Ascending aorta (tissue), 2 donors: ENCODE data around the gene GUCD1. TPM values are rescaled to one million over a fixed set of nuclear protein-coding genes. Genes with fewer than 3 reads are reported as not detected.

Experiments
- DNase-seq, 2 donors: peaks; one replicate each; pipeline ENCODE4 v3.0.0-alpha.2; 2019; ENCODE audit warnings: low spot score in 2 of 2
- H3K27ac ChIP-seq, 2 donors: fragments of 200-600 bp; sonication (generic); one replicate each; pipeline ENCODE4 v1.5.1; 2016 to 2017; ENCODE audit warnings: mild to moderate bottlenecking in 1 of 2
- H3K27me3 ChIP-seq: fragments of 200-600 bp; sonication (generic); one replicate; pipeline ENCODE4 v1.5.1; 2017
- H3K36me3 ChIP-seq, 2 donors: fragments of 200-600 bp; sonication (generic); one replicate each; pipeline ENCODE4 v1.5.1; 2016
- H3K4me1 ChIP-seq, 2 donors: fragments of 200-600 bp; sonication (generic); one replicate each; pipeline ENCODE4 v1.5.1; 2016 to 2017; ENCODE audit warnings: mild to moderate bottlenecking in 1 of 2
- H3K4me3 ChIP-seq, 2 donors: fragments of 200-600 bp; sonication (generic); one replicate each; pipeline ENCODE4 v1.5.1; 2016 to 2017; ENCODE audit warnings: mild to moderate bottlenecking in 1 of 2
- H3K9me3 ChIP-seq, 2 donors: fragments of 200-600 bp; sonication (generic); one replicate each; pipeline ENCODE4 v1.5.1; 2016
- intact Hi-C: fragments of 100-400 bp; cut with DNase I; formaldehyde crosslinking; loops from one replicate; pipeline ENCODE4 v1.15.1; 2023
- total RNA-seq: library from RNA; depleted of rRNA; stranded (reverse); fragments of >200 nt; gene quantifications from one replicate; pipeline ENCODE4 v1.1.0, GENCODE V29; 2016
- TF ChIP-seq, protein P1 (sequence below), 3 experiments: fragments of 200-600 bp in 2 of 3; fragments of 450-650 bp in 1 of 3; sonication (generic) in 2 of 3; IDR thresholded peaks; one replicate each; pipeline ENCODE4 v1.5.1; 2016 to 2019; ENCODE audit warnings: antibody characterized with exemption in 3 of 3, mild to moderate bottlenecking in 1 of 3, moderate library complexity in 1 of 3

The GUCD1 gene
- total RNA-seq, 1 donor from 2014 or later: 80.0 TPM

DNA sequence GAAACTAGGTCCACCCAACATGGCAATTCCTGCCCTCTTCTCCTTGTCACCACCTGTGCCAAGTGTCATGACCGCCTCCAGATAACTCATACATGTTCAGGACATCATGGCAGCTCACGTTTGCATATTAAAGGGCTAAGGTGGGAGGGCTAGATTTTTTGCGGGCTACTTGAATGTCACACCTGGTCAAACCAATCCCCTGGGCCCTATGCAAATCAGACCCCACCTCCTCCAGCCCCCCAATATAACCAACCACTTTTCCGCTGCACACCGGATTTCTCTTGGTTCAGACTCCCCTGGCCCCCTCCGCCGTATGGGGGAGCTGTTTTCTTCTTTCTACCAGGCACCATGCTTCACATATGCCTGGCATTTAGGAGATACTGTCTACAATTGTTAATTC is 47.2 kb downstream of the GUCD1 start:
- peaks cover 0 to 8% of the 10 kb centered on the region in 2 donors for H3K4me1 ChIP-seq
- H3K27me3 ChIP-seq: no peaks in the 10 kb centered on the region
- no peak overlapping the region for H3K4me3 ChIP-seq
- H3K9me3 ChIP-seq: no peaks in the 10 kb centered on the region
- DNase-seq: no peak
- H3K36me3 ChIP-seq: no peaks in the 10 kb centered on the region
- TF ChIP-seq, protein P1, sequence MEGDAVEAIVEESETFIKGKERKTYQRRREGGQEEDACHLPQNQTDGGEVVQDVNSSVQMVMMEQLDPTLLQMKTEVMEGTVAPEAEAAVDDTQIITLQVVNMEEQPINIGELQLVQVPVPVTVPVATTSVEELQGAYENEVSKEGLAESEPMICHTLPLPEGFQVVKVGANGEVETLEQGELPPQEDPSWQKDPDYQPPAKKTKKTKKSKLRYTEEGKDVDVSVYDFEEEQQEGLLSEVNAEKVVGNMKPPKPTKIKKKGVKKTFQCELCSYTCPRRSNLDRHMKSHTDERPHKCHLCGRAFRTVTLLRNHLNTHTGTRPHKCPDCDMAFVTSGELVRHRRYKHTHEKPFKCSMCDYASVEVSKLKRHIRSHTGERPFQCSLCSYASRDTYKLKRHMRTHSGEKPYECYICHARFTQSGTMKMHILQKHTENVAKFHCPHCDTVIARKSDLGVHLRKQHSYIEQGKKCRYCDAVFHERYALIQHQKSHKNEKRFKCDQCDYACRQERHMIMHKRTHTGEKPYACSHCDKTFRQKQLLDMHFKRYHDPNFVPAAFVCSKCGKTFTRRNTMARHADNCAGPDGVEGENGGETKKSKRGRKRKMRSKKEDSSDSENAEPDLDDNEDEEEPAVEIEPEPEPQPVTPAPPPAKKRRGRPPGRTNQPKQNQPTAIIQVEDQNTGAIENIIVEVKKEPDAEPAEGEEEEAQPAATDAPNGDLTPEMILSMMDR (IDR thresholded peaks at IDR 0.05): no peak
- intact Hi-C loops: no loop called here
- no peak overlapping the region for H3K27ac ChIP-seq

DNA sequence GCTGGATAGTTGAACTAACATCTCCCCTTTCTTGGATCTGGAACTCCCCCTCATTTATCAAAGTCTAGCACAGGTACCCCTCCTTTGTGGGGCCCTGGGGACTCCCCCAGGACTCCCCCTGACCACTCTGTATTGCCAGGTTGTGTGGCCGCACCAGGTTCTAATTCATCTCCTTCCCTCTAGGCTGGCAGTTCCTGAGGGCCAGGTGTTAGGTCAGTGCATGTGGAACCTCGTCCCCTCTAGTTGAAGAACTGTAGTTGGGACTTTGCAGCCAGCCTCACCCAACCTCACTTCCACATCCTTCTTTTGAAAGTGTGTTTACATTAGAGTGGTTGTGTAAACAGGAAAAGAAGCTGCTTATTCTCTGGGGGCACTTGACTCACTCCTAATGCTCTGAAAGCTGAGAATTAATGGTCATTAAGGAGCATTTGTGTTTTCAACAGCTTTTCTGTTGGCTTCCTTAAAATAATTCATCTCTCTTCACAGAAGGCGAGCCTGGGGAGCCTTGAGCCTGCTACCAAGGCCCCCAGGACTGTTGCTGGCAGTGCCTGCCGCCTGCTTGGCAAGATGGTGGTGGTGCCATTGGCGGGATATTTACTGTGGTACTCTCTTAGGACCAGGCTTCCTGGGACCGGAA is 48.0 kb downstream of the GUCD1 start:
- Histone ChIP-seq H3K27me3 (no peaks in the 10 kb centered on the region), H3K27ac (no peak overlapping the region), H3K9me3 (no peaks in the 10 kb centered on the region), H3K4me3 (no peak overlapping the region), H3K36me3 (no peaks in the 10 kb centered on the region), H3K4me1 (peaks cover 0 to 8% of the 10 kb centered on the region in 2 donors)
- intact Hi-C loops: no loop called here
- TF ChIP-seq, protein P1 (IDR thresholded peaks at IDR 0.05): no peak
- no peak for DNase-seq

DNA sequence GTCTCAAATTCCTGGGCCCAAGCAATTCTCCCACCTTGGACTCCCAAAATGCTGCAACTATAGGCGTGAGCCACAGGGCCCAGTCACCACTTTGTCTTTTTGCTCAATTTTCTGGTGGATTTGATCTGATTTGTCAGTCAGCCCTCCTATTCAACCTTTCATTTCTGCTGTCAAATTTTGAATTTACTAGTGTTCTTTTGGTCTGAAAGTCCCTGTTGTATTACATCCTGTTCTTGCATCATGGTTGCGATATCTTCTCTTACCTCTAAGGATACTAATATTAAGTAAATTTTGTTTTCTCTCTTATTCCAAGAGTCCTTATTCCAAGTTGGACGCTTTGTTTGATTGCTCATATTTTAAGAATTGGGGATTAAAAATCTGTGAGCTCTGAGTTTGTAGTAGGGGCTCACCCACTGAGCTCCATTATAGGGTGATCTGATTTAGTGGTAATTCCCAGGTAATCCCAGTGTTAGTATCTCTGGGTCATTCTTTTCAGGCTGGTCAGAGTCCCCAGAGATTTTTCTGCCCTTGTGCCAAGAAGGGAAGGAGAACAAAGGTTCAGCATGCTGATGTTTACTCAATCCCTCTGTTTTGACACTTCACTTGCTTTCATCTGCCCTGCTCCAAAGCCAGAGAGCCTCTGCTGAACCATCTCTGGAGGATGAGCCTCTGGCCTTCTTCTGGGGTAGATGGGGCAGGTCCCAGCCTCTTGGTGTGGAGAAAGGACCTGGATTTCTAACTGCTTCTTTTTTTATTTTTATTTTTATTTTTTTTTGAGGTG is 49.8 kb downstream of the GUCD1 start:
- TF ChIP-seq, protein P1 (IDR thresholded peaks at IDR 0.05): no peak
- H3K27me3 ChIP-seq: no peaks in the 10 kb centered on the region
- H3K4me1 ChIP-seq: no peaks in the 10 kb centered on the region
- H3K36me3 ChIP-seq: no peaks in the 10 kb centered on the region
- no peak for DNase-seq
- no peaks in the 10 kb centered on the region for H3K9me3 ChIP-seq
- no peak overlapping the region for H3K4me3 ChIP-seq
- no peak overlapping the region for H3K27ac ChIP-seq
- intact Hi-C loops: loop anchor here (5.0 kb wide), 1 partner anchor 83 kb away; no protein-coding TSS in a partner anchor

DNA sequence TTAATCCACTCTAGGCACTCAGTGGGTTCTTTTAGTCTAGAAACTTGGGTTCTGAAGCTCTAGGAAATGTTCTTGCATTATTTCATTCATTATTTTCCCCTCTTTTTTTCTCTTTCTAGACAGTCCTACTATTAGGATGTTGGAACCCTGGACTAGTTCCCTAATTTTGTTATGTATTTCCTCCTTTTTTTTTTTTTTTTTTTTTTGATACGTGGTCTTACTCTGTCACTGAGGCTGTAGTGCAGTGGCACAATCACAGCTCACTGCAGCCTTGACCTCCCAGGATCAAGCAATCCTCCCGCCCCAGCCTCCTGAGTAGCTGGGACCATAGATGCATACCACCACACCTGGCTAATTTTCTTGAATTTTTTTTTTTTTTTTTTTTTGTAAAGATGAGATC is 50.4 kb downstream of the GUCD1 start:
- Histone ChIP-seq H3K4me3 (no peak overlapping the region), H3K27me3 (no peaks in the 10 kb centered on the region), H3K27ac (no peak overlapping the region), H3K9me3 (no peaks in the 10 kb centered on the region), H3K4me1 (no peaks in the 10 kb centered on the region), H3K36me3 (no peaks in the 10 kb centered on the region)
- TF ChIP-seq, protein P1 (IDR thresholded peaks at IDR 0.05): no peak
- no peak for DNase-seq
- intact Hi-C loops: loop anchor here (5.0 kb wide), 1 partner anchor 82 kb away; no protein-coding TSS in a partner anchor

DNA sequence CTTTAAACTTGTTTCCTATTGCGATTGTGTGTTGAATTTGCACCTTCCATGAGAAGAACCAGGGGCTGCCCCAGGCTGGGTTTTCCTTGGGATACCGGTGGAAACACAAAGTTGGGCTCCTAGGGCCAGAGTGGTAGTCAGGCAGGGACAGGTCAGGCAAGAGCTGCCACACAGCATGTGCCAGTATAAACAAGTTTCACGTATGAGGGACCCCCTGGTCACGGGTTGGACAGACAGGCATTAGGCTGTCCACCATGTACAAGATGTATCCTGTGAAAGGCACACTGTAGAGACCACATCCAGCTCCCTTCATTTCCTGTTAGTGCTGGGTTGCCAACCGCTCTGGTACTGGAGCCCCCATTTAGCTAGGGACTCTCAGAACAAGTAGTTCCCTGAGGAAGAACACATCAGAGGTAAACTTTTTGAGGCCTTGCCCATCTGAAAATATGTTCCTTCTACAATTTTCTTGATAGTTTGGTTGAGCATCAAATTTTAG is 51.0 kb downstream of the GUCD1 start:
- Histone ChIP-seq H3K36me3 (no peaks in the 10 kb centered on the region), H3K27ac (no peak overlapping the region), H3K27me3 (no peaks in the 10 kb centered on the region), H3K4me1 (no peaks in the 10 kb centered on the region), H3K4me3 (no peak overlapping the region), H3K9me3 (no peaks in the 10 kb centered on the region)
- TF ChIP-seq, protein P1 (IDR thresholded peaks at IDR 0.05): no peak
- intact Hi-C loops: loop anchor here (5.0 kb wide), 1 partner anchor 82 kb away; no protein-coding TSS in a partner anchor
- DNase-seq: no peak
